Motor neuron (in vitro differentiated cells): Measurements from ENCODE around the gene PAX5. TPM values are rescaled to one million over a fixed set of nuclear protein-coding genes. Genes with fewer than 3 reads are reported as not detected.
A peak's percentile ranks its signal among the peaks of the same experiment; 100 is the strongest.

Experiments
- ATAC-seq, 8 experiments: fragments of 200-7000 bp; cut with Tn5 transposase; replicated peaks in 6 of 8; 2 replicates each; pipeline ENCODE4 v1.8.0; 2021; ENCODE audit warnings: mild to moderate bottlenecking in 8 of 8, moderate library complexity in 8 of 8
- H3K27ac ChIP-seq, 2 donors: fragments of 250-450 bp; sonication (Bioruptor Pico); 2 replicates each; pipeline ENCODE4 v1.9.0; 2021; ENCODE audit warnings: antibody characterized with exemption in 2 of 2, mild to moderate bottlenecking in 2 of 2, moderate library complexity in 1 of 2
- H3K4me1 ChIP-seq, 2 donors: fragments of 250-450 bp; sonication (Bioruptor Pico); replicated peaks in 1 of 2; 2 replicates each; pipeline ENCODE4 v1.6.1; 2021; ENCODE audit warnings: antibody characterized with exemption in 2 of 2, mild to moderate bottlenecking in 2 of 2, moderate library complexity in 1 of 2
- H3K4me3 ChIP-seq, 5 donors: fragments of 250-450 bp; sonication (Bioruptor Pico); 2 replicates each; pipeline ENCODE4 v1.9.0; 2021; ENCODE audit warnings: antibody characterized with exemption in 5 of 5, mild to moderate bottlenecking in 5 of 5, moderate library complexity in 4 of 5
- WGBS, 10 experiments: fragments of 450-650 bp; shearing (Covaris generic); methylation state at CpG; one replicate each; pipeline ENCODE4 v1.0.0; 2022; 5-methylcytosine and 5-hydroxymethylcytosine counted together
- in situ Hi-C, 9 experiments: fragments of 400-800 bp; cut with MboI; loops; one replicate each; pipeline ENCODE4 v1.15.0; 2021; ENCODE audit warnings: low sequenced_read_pairs in 9 of 9, low pct_unique_long_range_greater_than_20kb in 2 of 9; ENCODE audit not compliant: unreplicated experiment in 9 of 9
- total RNA-seq, 8 experiments: library from RNA; unstranded; fragments of 300-600 nt; gene quantifications; 2 replicates each; pipeline versions ENCODE4 v1.2.3 to v1.2.4, GENCODE V29; 2022

PAX5 gene
- total RNA-seq, 8 experiments from 2014 or later: 0.09 to 1.5 (median 0.61) TPM

GRCh38 chr9:37034938-37035647 is 1.0 kb upstream of the PAX5 start:
- H3K4me1 ChIP-seq: peaks cover 5 to 15% of the 10 kb centered on the region in 2 donors
- WGBS, 10 experiments: 11% methylated on average over 5 of the region's 27 CpGs; no CpG with 5 or more reads in 9 of the 10 experiments
- in situ Hi-C loops: no loop called here
- no peak for ATAC-seq
- H3K27ac ChIP-seq: no peak overlapping the region
- no peak overlapping the region for H3K4me3 ChIP-seq

- Histone ChIP-seq H3K27ac (no peak overlapping the region), H3K4me3 (no peak overlapping the region), H3K4me1 (peaks cover 5 to 15% of the 10 kb centered on the region in 2 donors)
- in situ Hi-C loops: no loop called here
- peak in 6 of 8 experiments; percentile 4 to 65 (median 58) for ATAC-seq
- WGBS, 10 experiments: 0 to 4% (median 0%) methylated on average over 2 to 10 of the region's 56 CpGs; no CpG with 5 or more reads in 7 of the 10 experiments
Measured at GRCh38 chr9:37034305-37034937, 353 bp upstream of the PAX5 start.

- no peak for ATAC-seq
- WGBS, 10 experiments: 13 to 80% (median 45%) methylated on average over 1 to 6 of the region's 6 CpGs; no CpG with 5 or more reads in 4 of the 10 experiments
- in situ Hi-C loops: no loop called here
- Histone ChIP-seq H3K4me3 (no peak overlapping the region), H3K4me1 (peaks cover 5 to 15% of the 10 kb centered on the region in 2 donors), H3K27ac (no peak overlapping the region)
Measured at GRCh38 chr9:37033141-37033540, 927 bp downstream of the PAX5 start.

GRCh38 chr9:37032713-37033112 is 1.4 kb downstream of the PAX5 start:
- 60 to 100% (median 100%) methylated on average over 1 of the region's 3 CpGs; no CpG with 5 or more reads in 7 of the 10 experiments for WGBS, 10 experiments
- in situ Hi-C loops: no loop called here

GRCh38 chr9:37031902-37032301 is 2.2 kb downstream of the PAX5 start:
- Histone ChIP-seq H3K27ac (no peak overlapping the region), H3K4me1 (peaks cover 0 to 10% of the 10 kb centered on the region in 2 donors), H3K4me3 (no peak overlapping the region)
- in situ Hi-C loops: no loop called here
- no peak for ATAC-seq
- WGBS, 10 experiments: 0 to 46% (median 20%) methylated on average over 1 to 5 of the region's 6 CpGs; no CpG with 5 or more reads in 5 of the 10 experiments

More at GRCh38 chr9:37032713-37033112, 1.4 kb downstream of the PAX5 start:
- Histone ChIP-seq H3K4me1 (peaks cover 2 to 12% of the 10 kb centered on the region in 2 donors), H3K27ac (no peak overlapping the region), H3K4me3 (no peak overlapping the region)
- no peak for ATAC-seq

- Histone ChIP-seq H3K4me1 (peaks cover 6 to 16% of the 10 kb centered on the region in 2 donors), H3K4me3 (no peak overlapping the region), H3K27ac (no peak overlapping the region)
- no peak for ATAC-seq
- in situ Hi-C loops: no loop called here
- 5 to 60% (median 13%) methylated on average over 1 to 4 of the region's 4 CpGs; no CpG with 5 or more reads in 2 of the 10 experiments for WGBS, 10 experiments
Measured at GRCh38 chr9:37031081-37031480, 3.0 kb downstream of the PAX5 start.

- peaks cover 9 to 16% of the 10 kb centered on the region in 2 donors for H3K4me1 ChIP-seq
- in situ Hi-C loops: no loop called here
Measured at GRCh38 chr9:37030611-37030939, 3.5 kb downstream of the PAX5 start.

GRCh38 chr9:37029776-37030610 is 4.1 kb downstream of the PAX5 start:
- no peak for ATAC-seq
- Histone ChIP-seq H3K4me3 (no peak overlapping the region), H3K4me1 (peaks cover 9 to 17% of the 10 kb centered on the region in 2 donors), H3K27ac (no peak overlapping the region)
- in situ Hi-C loops: no loop called here
- WGBS, 10 experiments: 0 to 13% (median 5%) methylated on average over 3 to 37 of the region's 53 CpGs; no CpG with 5 or more reads in 3 of the 10 experiments

More at GRCh38 chr9:37030611-37030939, 3.5 kb downstream of the PAX5 start:
- Histone ChIP-seq H3K27ac (no peak overlapping the region), H3K4me3 (no peak overlapping the region)
- ATAC-seq: no peak
- WGBS, 10 experiments: 3 to 20% (median 10%) methylated on average over 1 to 6 of the region's 7 CpGs; no CpG with 5 or more reads in 5 of the 10 experiments

- H3K4me3 ChIP-seq: peak overlapping the region in 1 of 5 donors; percentile 0
- WGBS, 10 experiments: 0 to 29% (median 1%) methylated on average over 1 to 16 of the region's 23 CpGs; no CpG with 5 or more reads in 6 of the 10 experiments
- H3K4me1 ChIP-seq: peaks cover 9 to 17% of the 10 kb centered on the region in 2 donors
- H3K27ac ChIP-seq: no peak overlapping the region
- in situ Hi-C loops: no loop called here
- ATAC-seq: no peak
Measured at GRCh38 chr9:37029304-37029775, 4.7 kb downstream of the PAX5 start.

GRCh38 chr9:37028420-37029031 is 5.5 kb downstream of the PAX5 start:
- peaks cover 9 to 17% of the 10 kb centered on the region in 2 donors for H3K4me1 ChIP-seq
- WGBS, 10 experiments: 0 to 43% (median 21%) methylated on average over 1 to 13 of the region's 22 CpGs; no CpG with 5 or more reads in 1 of the 10 experiments
- no peak overlapping the region for H3K4me3 ChIP-seq
- in situ Hi-C loops: no loop called here
- no peak for ATAC-seq
- H3K27ac ChIP-seq: no peak overlapping the region

- H3K4me3 ChIP-seq: peak overlapping the region; percentile 20 to 49 (median 40)
- no peak overlapping the region for H3K27ac ChIP-seq
- peaks cover 9 to 17% of the 10 kb centered on the region in 2 donors for H3K4me1 ChIP-seq
- in situ Hi-C loops: no loop called here
- 0 to 20% (median 3%) methylated on average over 2 to 11 of the region's 58 CpGs; no CpG with 5 or more reads in 3 of the 10 experiments for whole genome bisulfite sequencing, 10 experiments
- ATAC-seq: peak; percentile 92 to 99 (median 97)
Measured at GRCh38 chr9:37027582-37028419, 6.3 kb downstream of the PAX5 start.
